NB4 (cell line): Measurements from ENCODE around the gene OR7A17.

Source experiments
- DNase-seq: peaks from one replicate; pipeline ENCODE4 v3.0.0; 2010; ENCODE audit warnings: low read depth
- H3K4me3 ChIP-seq: one replicate; pipeline ENCODE4 v1.5.1; 2011; ENCODE audit warnings: mild to moderate bottlenecking, low read depth, low read length, moderate library complexity
- CTCF ChIP-seq: IDR thresholded peaks from one replicate; pipeline ENCODE4 v1.5.1; 2012; ENCODE audit warnings: low read depth, low read length
- MAX ChIP-seq: IDR thresholded peaks from 2 replicates; pipeline ENCODE4 v1.6.1; 2011; ENCODE audit warnings: low read depth, low read length
- MYC ChIP-seq: IDR thresholded peaks from 2 replicates; pipeline ENCODE4 v1.6.1; 2011; ENCODE audit warnings: low read depth, low read length
- POLR2A ChIP-seq: IDR thresholded peaks from 2 replicates; pipeline ENCODE4 v1.6.1; 2011; ENCODE audit warnings: mild to moderate bottlenecking; ENCODE audit not compliant: insufficient read length; ENCODE audit errors: extremely low read depth

Gene OR7A17

GRCh38 chr19:14886032-14886431 lies at the start of gene OR7A17:
OR7A17 (minus strand) TSS chr19:14886132; CDS start chr19:14881355, 4,777 bp downstream.
- H3K4me3 ChIP-seq = no peak within 1 kb of the TSS
- DNase-seq = no peak
- TF ChIP-seq POLR2A (no peak), MYC (no peak), CTCF (no peak), MAX (no peak)

- TF ChIP-seq MAX (no peak), POLR2A (no peak), CTCF (no peak), MYC (no peak)
- DNase-seq = no peak
Observed at GRCh38 chr19:14933506-14933905, 47.6 kb upstream of the OR7A17 start.

GRCh38 chr19:14916848-14917247 lies 30.9 kb upstream of the OR7A17 start:
- DNase-seq = peak; percentile 60
- TF ChIP-seq POLR2A = no peak
- TF ChIP-seq CTCF = no peak
- no peak for TF ChIP-seq MAX
- no peak for TF ChIP-seq MYC
- no peak overlapping the region for H3K4me3 ChIP-seq

More at GRCh38 chr19:14933506-14933905, 47.6 kb upstream of the OR7A17 start:
- no peak overlapping the region for H3K4me3 ChIP-seq

- no peak for TF ChIP-seq MAX
- TF ChIP-seq POLR2A = no peak
- no peak for TF ChIP-seq CTCF
- no peak for TF ChIP-seq MYC
- H3K4me3 ChIP-seq = no peak overlapping the region
- no peak for DNase-seq
Observed at GRCh38 chr19:14915116-14915515, 29.2 kb upstream of the OR7A17 start.

- DNase-seq = no peak
- no peak overlapping the region for H3K4me3 ChIP-seq
- TF ChIP-seq MYC (no peak), MAX (no peak), POLR2A (no peak), CTCF (no peak)
Observed at GRCh38 chr19:14906711-14907110, 20.8 kb upstream of the OR7A17 start.

GRCh38 chr19:14901675-14902260 lies 15.8 kb upstream of the OR7A17 start:
- no peak overlapping the region for H3K4me3 ChIP-seq
- TF ChIP-seq POLR2A (no peak), MYC (no peak), CTCF (no peak), MAX (no peak)
- DNase-seq = no peak
